GM12873 (cell line): ENCODE results near the gene ANKRD2.

ENCODE experiments used
- TF ChIP-seq, protein P1 (sequence below): IDR thresholded peaks from 2 replicates; pipeline ENCODE4 v1.5.1; 2012; ENCODE audit warnings: low read depth, mild to moderate bottlenecking, moderate library complexity, low read length, control low read depth; ENCODE audit not compliant: insufficient read depth; ENCODE audit errors: missing control alignments

ANKRD2 gene

DNA sequence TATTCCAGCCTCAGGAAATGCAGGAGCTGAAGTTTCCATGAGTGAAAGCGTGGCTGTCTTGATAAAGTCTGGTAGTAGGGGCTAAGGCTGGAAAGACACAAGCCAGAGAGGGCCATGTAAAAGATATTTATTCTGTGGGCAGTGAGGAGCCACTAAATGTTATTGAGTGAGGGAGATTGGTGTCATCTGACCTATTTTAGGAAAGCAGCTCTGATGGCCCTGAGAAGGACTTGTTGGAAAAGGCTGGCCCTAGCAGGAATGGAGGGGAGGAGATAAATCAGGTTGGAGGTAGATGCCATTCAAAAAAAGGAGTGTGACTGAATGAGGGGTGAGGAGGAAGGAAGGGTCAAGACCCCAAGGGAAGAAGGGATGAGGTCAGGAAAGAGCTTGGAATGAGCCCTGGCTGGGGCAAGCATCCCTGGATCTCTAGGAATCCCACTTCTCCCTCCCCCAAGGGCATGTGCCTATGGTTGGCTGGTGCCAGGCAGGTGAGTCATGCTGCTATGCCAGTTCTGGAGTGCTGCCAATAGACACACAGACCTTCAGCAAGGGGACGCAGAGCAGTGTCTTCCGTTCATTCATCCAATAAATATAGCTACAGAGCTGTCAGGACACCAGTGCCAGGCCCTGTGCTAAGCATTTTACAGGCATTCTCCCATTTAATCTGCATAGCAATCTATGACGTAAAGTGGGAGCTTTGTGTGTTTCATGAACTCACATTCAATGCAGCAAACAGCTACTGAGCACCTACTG is 2.0 kb downstream of the ANKRD2 start:
- TF ChIP-seq, protein P1, sequence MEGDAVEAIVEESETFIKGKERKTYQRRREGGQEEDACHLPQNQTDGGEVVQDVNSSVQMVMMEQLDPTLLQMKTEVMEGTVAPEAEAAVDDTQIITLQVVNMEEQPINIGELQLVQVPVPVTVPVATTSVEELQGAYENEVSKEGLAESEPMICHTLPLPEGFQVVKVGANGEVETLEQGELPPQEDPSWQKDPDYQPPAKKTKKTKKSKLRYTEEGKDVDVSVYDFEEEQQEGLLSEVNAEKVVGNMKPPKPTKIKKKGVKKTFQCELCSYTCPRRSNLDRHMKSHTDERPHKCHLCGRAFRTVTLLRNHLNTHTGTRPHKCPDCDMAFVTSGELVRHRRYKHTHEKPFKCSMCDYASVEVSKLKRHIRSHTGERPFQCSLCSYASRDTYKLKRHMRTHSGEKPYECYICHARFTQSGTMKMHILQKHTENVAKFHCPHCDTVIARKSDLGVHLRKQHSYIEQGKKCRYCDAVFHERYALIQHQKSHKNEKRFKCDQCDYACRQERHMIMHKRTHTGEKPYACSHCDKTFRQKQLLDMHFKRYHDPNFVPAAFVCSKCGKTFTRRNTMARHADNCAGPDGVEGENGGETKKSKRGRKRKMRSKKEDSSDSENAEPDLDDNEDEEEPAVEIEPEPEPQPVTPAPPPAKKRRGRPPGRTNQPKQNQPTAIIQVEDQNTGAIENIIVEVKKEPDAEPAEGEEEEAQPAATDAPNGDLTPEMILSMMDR = no peak

DNA sequence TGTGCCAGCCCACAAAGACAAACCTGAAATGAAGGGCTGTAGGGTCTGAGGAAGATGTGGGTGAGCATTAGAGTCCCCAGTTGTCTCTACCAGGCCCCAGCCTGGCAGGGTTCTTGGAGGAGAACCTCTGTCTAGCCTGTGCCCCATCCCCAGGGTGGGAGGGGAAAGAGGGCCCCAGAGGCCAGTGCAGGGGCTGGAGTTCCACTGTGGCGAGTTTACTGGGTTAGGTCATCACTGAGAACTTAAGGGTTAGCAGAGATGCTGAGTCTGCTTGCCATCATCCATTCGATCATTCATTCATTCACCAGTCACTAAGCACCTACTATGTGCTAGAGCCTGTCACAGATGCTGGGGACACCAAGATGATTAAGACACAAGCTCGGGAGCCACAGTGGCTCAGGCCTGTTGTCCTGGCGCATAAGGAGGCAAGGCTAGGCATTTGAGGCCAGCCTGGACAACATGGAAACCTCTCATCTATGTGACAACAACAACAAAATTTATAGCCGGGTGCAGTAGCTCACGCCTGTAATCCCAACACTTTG is 2.6 kb downstream of the ANKRD2 start:
- TF ChIP-seq, protein P1 = no peak

DNA sequence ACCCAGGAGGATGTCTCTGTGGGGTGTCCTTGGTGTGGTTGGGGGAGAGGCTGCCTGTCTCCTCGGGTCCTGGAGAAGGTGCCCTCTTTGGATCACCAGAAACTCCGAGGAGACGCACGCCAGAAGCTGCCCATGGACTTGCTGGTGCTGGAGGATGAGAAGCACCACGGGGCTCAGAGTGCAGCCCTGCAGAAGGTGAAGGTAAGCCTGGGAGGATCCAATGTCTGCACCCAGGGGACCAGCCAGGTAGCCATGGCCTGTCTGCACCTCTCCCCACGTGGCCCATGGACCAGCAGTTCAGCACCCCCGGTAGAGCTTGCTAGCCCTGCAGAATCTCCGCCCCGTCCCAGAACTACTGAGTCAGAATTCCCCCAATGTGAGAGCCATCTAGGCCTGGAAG is 5.1 kb downstream of the ANKRD2 start:
- TF ChIP-seq, protein P1 = no peak

DNA sequence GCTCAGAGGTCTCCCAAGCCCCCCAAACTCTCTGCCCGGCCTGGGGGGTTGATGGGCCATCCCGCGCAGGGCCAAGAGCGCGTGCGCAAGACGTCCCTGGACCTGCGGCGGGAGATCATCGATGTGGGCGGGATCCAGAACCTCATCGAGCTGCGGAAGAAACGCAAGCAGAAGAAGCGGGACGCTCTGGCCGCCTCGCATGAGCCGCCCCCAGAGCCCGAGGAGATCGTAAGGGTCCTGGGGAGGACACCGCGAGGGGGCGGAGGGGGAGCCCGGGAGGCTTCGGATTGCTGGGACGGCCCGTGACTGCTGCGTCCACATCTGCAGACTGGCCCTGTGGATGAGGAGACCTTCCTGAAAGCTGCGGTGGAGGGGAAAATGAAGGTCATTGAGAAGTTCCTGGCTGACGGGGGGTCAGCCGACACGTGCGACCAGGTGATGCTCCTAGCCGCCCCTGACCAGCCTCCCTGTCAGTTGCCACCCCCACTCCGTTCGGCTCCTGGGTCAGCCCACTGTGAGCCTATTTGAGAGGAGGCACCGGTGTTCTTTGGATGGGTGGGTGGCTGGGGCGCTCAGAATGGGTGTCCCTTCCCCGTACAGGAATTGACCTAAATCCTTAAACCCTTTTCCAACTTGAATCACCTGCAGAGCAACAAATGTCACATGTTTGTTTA is 5.7 kb downstream of the ANKRD2 start:
- TF ChIP-seq, protein P1 = no peak

DNA sequence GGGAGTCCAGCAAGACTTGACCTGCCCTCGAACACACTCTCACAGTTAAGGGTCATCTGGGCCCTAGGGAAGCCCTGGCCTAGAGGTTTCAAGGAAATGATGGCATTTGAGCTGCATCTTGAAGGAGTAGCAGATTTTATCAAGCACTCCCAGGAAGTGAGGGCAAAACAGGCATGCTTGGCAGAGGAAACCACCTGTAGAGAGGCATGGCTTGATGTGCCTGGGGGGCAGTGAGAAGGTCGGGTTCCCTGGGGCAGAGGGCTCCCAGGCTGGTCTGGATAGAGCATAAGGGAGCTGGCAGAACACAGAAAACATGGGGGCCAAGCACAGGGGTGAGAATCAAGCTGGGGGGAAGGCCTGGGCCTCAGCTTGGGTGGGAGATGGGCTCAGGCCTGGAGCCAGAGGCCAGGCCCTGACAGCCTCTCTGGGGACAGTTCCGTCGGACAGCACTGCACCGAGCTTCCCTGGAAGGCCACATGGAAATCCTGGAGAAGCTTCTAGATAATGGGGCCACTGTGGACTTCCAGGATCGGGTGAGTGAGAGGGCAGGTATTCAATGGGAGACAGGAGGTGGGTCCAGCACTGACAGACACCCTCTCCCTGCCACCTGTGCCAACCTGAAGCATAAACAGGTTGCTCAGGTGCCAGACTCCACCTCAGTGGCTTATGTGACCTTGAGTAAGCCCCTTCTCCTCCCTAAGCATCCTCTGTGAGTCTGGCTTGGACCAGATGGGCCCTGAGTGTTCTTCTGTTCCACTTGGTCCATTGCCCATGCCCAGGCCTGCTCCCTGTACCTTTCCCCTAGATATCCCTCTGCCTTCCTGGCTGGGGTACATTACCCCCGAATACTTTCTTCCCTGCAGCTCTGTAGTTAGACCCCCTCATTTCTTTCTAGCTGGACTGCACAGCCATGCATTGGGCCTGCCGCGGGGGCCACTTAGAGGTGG is 8.1 kb downstream of the ANKRD2 start:
- TF ChIP-seq, protein P1 = no peak

DNA sequence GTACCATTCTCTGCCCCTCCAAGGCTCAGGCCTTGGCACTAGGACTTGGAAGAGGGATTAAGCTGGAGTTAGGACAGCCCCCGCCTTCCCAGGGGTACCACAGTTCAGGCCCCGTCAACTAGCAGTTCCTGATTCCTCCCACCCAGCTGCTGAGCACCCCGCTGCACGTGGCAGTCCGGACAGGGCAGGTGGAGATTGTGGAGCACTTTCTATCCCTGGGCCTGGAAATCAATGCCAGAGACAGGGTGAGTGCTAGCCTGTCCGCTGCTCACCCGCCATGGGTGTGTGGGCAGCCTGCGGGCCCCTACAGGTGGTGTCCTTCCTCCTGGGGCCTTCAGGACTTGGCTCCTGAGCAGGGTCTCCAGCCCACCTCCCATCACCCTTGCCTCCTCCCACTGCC is 9.6 kb downstream of the ANKRD2 start:
- TF ChIP-seq, protein P1 = no peak
